Fibroblast of skin of scalp (primary cell): ENCODE measurements around the gene FAM13B. TPM values are rescaled to one million over a fixed set of nuclear protein-coding genes. Genes with fewer than 3 reads are reported as not detected.
"Not testable (repeated sequence)": the region's sequence is repeated elsewhere in the genome, so short reads cannot be mapped to it uniquely, and the experiment has no call there.

Source experiments
- DNase-seq: peaks from one replicate; pipeline ENCODE4 v3.0.0-alpha.2; 2013
- polyA plus RNA-seq, 2 experiments: library from polyadenylated mRNA; unstranded; fragments of 120-200 nt; gene quantifications; one replicate each; pipeline ENCODE4 v1.2.1, GENCODE V29; 2013; ENCODE audit not compliant: insufficient read length in 2 of 2

FAM13B gene
- 16.3 TPM for polyA plus RNA-seq (2013, experiment 1 of 2; ENCODE audit: insufficient read length)
- polyA plus RNA-seq (2013, experiment 2 of 2; ENCODE audit: insufficient read length): 18.8 TPM

DNA sequence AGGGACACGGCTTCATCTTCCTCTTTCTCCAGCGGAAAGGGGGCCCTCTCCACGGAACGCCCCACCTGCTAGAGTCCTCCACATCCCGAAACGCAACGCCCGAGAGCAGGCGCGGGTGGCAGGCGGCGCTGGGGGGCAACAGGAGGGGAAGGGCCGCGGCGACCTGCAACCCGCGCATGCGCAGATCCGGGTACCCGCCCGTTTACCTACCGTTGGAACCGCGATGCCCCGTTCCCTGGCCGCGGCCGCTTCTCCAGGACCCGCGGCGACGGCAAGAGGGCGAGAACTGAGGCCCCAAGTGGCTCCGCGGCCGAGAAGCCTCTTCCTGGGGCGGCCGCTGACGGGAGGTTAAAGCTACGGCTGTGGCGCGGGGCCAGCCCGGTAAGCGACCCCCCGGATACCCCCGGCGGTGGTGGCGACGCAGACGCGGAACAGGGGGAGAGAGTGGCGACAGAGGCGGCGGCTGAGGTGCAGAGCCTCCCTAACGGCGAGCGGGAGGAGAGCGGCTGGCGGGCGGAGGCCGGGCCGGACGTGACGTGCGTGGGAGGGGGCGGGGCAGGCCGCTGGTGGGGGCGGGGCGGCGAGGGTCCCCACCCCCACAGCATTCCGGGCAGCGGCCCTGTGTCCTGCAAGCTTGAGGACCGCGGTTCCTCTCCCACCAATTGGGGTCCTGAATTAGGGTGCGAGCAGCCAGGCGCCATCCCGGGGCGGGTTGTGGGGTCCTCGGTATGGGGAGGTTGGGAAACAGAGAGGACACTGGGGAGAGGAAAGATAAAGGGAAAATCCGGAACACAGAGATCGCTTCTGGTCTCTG, at the start of gene FAM13B:
Gene FAM13B, minus strand, starts transcription at position 508 of the 814 bp plus-strand sequence. CDS start 13,968 bp downstream, outside the sequence.
- DNase-seq: peak; percentile 77

DNA sequence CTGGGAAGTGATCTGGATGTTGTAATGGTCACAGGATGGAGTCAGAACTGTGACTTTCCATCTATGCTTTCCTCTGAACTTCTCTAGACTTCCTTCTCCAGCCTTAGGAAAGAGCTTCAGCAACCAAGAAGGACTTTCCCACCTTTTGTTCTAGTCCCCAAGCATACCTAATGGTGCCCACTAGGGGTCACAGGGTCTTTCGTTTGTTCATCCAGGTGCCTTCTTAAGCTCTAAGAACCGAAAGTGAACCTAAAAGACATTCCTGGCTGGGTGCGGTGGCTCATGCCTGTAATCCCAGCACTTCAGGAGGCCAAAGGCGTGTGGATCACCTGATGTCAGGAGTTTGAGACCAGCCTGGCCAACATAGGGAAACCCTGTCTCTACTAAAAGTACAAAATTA, 49.2 kb upstream of the FAM13B start:
- DNase-seq: no peak

DNA sequence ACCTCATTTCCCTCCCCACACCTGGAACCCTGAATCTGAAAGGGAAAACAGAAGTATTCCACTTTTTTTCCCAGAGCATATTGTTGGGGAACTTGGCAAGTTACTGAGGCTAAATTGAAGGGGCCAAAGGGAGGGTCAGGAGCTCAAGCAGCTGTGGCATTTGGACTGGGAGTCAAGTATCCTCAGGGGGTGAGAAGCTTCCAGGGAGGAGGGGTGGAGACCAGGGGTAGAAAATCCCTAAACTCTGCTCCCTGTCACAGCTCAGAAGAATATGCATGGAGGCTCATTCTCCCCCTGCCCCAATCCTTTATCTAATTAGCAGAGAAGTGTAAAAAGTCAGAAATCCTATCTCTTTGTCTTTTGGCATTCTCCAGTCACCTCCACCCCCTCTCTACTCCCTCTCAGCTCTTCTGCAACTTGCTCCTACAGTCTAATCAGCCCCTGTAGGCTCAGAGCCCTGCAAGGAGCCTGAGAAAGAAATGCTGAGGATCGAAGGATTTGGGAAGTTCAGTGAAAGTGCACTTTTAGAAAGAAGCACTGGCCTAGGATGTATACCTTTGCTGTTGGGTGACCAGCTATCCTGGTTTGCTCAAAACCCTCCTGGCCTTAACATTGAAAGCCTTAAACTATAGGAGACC, 45.2 kb upstream of the FAM13B start:
- no peak for DNase-seq

DNA sequence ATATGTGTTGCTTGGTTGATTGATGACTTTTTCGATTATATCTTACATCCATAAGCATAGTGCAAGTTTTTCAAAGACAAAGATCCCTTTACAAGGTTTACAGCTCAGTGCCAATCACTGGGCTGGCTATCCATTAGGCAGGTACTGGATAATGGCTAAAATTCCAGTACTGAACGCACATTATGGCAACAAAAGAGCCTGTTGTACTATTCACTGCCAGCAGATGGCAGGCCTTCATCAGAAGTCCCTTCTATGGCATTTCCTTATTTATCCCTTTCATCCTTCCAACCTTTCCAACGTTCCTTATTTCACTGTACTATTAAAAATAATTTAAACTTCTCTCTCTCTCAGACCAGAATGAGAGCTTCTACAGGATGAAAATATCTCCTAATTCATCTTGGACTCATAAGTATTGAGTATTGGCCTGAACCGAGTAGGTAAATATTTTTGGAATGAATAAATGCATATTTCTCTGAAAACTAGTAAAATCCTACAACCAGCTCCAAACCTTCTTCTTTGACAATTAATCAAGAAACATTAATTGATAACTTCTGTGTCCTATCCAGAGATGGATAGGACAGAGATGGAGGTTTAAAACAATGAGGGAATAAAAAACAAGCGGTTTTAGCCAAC, 44.3 kb upstream of the FAM13B start:
- peak; percentile 58 for DNase-seq

DNA sequence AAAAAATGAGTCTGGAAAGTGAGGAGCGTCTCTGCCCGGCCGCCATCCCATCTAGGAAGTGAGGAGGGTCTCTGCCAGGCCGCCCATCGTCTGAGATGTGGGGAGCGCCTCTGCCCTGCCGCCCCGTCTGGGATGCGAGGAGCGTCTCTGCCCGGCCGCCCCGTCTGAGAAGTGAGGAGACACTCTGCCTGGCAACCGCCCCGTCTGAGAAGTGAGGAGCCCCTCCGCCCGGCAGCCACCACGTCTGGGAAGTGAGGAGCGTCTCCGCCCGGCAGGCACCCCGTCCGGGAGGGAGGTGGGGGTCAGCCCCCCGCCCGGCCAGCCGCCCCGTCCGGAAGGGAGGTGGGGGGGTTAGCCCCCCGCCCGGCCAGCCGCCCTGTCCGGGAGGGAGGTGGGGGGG, 37.1 kb upstream of the FAM13B start:
- DNase-seq: not testable (repeated sequence)

DNA sequence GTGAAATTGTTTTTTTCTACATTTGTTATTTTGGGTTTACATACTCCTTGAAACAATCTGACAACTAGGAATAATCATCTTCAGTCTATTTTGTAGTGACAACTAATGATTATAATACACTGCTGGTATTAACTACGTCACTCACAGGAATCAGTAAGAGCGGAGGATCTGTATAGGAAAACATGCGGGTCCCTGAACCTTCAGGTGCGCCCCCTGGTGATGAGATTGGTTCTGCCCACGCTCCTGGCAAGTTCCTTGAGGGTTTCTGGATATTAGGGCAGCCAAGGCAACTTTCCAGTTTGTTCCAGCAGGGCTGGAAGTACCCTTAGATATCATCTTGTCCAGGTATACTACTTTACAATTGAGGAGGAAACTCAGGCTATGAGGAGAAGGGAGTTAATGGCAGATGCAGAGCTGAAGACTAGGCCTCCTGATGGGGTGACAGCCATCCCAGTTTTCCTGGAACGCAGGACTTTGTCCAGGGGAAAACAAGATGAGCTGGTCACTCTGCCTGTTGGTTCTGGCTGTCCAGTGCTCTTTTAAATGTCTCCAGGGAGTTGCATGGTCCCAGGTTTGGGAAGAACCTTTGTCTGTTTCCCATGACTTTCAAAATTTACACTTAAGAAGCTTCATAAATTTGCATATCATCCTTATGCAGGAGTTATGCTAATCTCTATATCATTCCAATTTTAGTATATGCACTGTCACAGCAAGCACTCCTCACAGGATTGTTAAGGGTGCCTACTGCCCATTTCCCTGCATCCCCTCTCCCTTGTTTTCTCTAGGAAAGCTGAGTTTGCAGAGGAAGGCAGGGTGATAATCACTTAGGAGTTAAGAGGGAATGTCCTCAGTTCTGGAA, 36.1 kb upstream of the FAM13B start:
- peak; percentile 75 for DNase-seq

DNA sequence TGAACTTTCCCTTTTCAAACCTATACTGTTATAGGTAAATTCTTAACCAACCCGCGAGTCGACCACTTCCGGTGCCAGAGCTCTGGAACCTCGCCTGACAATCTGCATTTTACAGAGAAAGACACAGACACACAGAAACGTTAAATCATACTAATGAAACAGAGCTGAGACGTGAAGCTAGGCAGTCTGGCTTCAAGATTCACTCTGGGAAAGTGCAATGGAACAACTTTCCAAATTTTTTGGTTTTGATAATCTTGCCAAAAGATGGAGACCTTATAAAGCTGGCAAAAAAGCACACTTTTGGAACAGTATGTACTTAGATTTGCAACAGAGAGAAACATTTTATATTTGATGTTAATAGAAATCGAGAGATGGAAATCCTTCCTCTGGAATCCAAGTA, 35.1 kb upstream of the FAM13B start:
- no peak for DNase-seq

DNA sequence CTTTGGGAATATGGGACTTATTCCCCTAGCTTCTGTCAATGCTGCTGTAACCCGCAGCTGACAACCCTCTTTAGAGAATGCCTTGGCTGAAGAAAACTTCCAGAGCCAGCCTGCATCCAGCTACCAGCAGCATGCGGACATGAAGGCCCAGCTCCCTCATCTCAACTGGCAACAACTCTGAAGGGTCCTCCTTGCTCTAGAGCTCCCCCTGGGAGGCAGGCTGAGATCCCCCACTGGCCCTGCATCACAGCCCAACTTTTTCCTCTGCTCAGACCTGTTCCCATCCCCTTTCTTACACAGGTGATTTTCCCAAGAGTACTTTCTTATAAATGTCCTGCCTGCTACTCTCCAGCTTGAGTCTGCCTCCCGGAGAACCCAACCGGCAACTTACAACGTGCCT, 32.2 kb upstream of the FAM13B start:
- DNase-seq: peak; percentile 7

DNA sequence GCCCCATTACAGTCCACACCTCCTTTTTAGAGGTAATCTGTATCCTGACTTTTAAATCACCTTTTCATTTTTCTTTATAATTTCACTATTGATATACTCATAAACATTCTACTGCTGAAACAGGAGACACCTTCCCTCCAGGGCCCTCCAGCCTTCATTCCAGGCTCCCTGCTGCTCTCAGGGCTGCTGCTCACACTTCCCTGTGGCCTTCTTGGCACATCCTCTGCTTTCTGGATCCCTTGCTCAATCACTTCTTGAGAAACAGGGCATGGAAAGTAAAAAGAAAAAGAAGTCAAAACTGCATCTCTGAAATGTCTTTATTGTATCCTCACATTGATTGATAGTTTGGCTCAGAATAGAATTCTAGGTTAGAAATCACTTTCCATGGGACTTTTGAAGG, 31.6 kb upstream of the FAM13B start:
- no peak for DNase-seq

DNA sequence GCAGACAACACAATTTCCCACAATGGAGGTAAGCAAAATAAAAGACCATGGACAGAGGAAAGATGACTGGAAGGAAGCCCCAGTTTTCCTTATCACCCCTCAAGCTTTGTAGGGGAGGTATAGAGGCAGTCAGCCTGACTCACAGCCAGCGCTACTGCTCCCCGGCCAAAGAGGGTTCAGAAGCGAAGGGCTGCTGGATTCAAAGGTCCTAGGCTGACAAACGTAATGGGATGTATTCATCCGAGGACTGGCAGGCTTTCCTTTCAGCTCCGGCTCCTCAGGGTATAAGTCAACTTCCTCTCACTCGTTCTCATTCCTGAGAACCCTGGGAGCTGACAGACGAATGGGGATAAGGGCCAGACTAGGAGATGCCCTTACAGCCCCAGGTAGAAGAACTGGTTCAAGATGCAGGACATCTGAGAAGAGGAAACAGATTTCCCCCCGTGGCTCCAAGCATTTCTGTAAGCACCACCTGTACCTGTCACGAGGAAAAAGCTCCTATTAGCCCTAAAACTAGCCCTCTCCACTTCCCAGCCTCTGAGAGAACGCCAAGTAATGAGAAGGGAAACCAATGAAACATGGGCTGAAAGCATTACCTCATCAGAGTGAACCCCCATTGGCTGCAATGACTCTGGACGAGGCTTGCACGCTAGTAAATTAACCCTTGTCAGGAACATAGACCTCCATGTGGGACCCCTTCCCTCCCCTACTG, 22.1 kb upstream of the FAM13B start:
- no peak for DNase-seq

DNA sequence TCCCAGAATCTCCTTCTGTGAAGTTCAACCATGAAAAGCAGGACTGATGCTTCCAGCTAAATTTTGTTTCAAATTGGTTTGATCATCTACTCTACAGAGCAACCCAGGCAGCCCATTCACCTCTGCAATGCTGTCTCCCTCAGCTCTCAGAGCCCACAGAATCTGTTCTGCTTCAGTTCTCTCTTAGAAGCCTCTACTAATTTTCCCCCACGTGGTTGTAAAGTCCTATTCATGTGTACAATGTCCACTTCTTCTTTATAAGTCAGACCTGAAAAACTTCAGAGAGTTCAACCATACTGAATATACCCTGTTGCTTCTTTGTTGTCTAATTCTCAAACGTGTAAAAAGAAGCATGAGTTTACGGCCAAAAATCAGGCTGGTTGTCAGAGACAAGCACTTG, 21.3 kb upstream of the FAM13B start:
- DNase-seq: no peak

DNA sequence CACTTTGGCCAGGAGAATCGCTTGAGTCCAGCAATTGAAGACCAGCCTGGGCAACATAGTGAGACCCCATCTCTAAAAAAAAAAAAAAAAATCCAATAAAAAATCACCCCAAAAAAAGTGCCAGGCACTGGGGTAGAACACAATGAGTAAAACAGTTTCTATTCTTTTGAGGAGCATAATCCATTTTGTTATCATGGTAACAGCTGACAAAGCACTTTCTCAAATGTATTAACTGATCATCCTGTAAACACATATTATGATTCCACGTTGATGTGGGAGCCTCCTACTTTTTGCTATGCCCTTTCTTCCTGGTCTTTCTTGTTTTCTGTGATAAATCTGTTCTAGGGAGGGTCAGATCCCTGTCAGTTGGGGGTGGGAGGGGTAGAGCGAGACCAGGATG, 20.7 kb upstream of the FAM13B start:
- no peak for DNase-seq

DNA sequence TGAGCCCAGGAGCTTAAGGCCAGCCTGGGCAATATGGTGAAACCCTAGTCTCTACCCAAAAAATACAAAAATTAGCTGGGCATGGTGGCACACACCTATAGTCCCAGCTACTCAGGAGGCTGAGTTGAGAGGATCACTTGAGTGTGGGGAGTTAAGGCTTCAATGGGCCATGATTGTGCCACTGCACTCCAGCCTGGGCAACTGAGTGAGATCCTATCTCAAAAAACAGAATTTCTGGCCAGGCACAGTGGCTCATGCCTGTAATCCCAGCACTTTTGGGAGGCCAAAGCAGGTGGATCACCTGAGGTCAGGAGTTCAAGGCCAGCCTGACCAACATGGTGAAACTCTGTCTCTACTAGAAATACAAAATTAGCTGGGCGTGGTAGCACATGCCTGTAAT, 19.8 kb upstream of the FAM13B start:
- DNase-seq: not testable (repeated sequence)

DNA sequence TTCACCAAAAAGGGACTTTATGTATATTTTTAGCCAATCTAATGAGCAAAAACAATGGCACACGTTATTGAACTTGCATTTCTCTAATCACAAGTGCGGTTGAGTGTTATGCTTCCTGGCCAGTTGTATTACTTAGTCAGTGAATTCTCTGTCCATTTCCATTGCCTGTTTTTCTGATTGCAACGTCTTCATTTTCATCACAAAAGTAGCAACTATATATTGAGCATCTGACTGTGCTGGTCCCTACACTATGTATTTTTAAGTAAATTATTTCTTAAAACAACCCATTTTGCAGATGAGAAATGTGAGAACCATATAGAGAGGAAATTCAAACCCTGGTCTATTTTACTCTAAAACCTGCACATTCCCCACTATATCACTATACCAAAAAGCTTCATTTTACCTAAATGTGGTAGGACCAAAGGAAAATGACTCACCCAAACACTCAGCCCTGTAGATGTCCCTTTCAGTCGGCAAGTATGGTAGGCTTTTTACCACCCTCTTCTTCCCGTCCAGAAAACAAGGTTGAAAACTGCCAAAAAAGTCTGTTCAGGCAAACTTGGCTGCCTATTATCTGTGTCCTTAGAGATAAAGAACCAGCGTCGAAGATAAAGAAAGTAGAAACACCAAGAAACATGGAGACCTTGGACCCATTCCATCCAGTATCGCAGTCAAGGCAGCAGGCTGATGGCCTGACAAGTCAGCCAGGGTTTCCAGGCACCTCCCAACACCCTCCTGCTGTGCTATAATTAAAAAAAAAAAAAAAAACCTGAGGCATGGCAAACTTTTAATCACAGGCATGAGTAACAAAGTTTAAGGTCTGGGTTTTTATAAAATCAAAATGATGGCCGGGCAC, 18.8 kb upstream of the FAM13B start:
- no peak for DNase-seq

DNA sequence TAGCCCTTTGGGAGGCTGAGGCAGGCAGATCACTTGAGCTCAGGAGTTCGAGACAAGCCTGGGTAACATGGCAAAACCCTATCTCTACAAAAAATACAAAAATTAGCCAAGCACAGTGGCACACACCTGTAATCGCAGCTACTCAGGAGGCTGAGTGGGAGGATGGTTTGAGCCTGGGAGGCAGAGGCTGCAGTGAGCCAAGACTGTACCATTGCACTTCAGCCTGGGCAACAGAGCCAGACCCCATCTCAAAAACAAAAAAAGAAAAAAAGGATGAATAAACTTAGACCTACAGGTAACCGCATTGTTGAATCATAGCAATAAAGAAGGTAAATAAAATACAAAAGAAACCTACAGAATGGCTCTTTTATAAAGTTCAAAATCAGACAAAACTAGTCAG, 12.4 kb upstream of the FAM13B start:
- DNase-seq: not testable (repeated sequence)

DNA sequence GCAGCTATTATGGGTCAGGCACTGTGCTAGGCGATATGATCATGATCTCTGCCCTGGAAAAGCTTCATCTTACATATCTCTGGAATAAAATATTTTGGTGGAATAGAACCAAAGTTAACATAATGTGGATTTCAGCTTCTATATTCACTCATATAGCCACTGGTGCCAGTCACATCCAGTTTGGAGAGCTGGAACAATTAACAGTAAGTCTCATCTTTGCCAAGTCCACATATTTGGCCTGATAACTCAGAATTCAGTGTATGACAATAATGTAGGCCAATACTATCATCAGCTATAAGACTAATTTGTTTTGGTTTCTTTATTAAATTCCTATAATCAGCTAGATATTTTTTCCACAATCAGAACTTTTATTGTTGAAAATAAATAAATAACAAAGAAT, 5.9 kb upstream of the FAM13B start:
- no peak for DNase-seq

DNA sequence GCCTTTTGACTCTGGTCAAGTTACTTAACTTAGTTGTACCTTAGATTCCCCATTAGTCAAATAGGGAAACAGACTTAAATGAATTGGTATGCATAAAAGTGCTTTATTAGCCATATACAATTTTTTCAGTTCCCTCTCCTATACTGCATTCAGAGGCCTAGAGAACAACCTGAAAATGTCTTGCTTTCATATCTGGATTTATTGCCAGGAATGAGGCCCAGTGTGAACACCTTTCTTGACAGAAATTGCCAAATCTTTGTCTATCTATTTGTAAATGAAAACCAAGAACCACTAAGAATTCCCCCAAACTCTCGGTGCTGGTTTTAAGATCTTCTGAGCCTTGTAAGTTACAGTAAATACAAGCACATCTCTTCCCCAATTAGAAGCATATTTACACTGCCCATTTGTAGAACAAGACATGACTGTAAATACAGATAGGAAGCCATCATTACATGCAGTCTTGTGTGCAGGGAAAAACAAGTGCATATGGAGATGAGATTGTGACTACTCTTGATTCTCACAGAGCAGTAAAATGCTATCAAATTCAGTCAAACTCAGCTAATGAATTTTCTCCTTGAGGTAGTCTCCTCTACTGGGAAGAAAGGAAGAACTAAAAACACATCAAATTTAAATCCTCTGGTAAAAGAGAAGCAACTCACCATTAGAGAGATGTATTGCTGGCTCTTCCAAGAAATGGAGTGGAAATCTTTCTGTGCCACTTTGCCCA, 5.2 kb upstream of the FAM13B start:
- DNase-seq: no peak

DNA sequence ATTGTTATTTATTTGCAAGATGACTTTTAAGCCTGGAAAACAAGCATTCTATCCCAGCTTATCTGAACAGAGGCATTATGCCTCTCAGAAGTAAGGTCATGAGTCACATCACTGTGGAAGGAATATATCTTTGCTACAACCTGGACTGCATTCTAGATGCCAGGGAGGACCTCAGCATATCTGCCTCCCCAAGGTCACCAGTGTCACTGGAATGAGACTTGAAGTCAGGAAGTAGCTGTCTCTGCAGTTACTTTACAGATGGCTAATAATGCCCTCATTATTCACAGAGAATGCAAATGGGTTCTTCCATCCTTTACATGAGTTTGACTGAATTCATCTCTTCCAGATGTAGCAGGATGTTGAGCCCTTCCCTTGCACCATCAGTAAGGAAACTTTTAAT, 4.4 kb upstream of the FAM13B start:
- DNase-seq: no peak

DNA sequence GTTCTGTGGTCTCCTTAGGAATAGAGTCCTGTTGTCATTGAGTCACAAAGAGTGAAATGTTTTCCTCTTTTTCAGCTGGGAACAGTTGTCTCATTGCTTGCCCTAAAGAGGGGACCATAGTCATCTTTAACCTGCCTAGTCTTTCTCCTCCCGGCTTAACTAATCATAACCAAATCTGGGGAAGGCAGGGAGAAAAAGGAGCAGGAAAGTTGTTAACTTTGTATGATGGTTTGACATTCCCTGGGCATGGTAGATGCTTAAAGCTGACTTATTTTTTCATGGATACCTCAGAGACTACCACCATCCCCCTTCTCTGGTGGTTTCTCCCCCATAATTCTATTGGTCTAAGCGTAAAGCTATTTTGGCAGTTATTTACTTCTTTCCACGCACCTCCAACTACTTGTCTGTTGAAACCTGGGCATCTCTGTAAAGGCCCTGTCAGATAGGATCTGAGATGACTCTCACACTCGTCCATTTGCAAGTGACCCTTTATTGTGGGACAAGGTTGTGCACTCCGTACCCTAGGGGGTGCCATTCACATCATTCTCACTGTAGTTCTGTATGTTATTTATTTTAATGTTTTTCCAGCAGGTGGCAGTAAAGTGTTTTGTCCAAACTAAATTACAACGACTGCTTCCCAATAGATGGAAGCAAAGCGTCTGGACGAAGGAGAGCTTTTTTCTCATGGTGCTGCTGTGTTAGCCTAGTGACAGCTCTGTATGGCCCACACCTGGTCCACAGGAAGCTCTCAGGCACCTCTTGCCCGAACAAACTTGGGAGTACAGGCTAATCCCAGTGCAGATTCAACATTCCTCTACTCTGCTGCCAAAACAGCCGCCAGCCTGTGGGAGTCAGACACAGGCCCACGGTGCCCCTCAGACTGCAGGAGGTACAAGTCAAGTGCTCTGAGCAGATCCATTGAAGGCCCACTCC, 3.0 kb upstream of the FAM13B start:
- peak; percentile 88 for DNase-seq
